GM18526 (cell line): ENCODE data around the gene KMT2D.

Experiments
- POLR2A ChIP-seq: IDR thresholded peaks from 3 replicates; pipeline ENCODE4 v1.6.1; 2011; ENCODE audit not compliant: insufficient read length; ENCODE audit errors: extremely low read depth

Gene KMT2D

DNA sequence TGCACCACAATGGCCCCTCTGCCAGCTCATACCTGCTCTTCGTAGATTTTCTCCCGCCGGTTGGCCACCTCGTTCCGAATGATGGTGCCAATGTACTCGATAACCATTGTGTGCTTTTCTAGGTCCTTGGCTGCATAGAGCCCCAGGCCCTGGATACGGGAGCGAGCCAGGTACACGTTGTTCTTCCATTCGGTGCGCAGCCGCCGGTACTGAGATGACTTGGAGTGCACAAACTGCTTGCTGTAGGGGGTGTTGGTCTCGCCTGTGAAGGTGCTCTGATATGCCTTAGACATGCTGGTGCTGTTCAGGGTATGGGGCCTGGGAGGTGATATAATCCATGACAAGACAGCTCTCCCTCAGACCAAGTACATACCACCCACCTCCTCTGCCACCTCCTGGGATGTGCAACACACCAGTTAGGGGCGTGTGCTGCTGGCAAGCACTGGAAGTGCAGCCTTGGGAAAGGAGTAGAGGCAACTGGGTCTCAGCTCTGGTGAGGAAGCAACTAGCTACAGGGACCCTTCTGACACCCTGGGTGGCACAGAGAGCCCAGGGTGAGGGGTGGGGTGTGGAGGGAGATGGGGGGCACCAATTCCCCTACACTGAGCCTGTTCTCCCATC, 37.9 kb downstream of the KMT2D start:
- TF ChIP-seq POLR2A: no peak

DNA sequence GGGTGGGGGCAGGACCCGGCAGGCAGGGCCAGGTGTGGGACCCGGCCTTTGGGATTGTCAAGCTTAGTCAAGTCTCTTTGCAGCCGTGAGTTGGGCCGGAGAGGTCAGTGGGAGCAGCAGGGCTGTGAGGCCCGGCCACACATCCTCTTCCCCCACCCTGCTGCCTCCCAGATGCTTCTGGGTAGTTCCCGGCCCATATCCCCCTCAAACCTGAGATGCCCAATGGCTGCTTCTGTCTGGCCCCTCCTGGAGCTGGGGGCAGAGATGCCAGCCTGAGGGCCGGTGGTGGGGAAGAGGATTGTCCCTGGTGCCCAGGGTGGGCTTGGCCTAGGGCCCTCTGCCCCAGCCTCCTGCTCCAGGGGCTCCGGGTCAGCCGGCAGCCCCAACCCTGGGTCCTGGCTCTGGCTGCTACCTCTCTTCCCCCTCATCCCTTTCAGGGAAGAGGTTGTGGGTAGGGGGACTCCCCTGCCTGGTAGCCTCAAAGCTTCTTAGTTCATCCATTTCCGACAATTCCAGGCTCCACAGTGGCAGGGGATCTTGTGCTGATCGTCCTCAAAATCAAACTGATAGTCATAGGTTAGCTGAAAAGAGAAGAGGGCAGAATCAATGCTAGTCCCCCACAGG, 39.2 kb downstream of the KMT2D start:
- no peak for TF ChIP-seq POLR2A

DNA sequence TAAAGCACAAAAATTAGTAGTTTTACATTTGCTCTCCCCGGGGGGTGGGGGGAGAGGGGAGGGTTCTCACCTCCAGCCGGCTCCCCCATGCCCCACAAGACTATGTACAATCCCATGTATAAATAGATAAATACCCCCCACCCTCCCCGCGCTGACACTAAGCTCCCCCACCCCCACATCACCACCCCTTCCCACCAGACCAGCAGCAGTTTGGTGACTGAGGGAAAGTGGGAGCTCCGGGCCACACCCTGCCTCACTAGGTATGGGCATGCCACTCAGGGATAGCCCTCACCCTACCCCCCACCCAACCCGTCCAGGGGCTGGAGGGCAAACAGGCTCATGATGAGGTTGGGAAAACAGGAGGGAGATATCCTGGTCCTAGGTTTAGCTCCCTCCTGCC, 40.2 kb downstream of the KMT2D start:
- no peak for TF ChIP-seq POLR2A

DNA sequence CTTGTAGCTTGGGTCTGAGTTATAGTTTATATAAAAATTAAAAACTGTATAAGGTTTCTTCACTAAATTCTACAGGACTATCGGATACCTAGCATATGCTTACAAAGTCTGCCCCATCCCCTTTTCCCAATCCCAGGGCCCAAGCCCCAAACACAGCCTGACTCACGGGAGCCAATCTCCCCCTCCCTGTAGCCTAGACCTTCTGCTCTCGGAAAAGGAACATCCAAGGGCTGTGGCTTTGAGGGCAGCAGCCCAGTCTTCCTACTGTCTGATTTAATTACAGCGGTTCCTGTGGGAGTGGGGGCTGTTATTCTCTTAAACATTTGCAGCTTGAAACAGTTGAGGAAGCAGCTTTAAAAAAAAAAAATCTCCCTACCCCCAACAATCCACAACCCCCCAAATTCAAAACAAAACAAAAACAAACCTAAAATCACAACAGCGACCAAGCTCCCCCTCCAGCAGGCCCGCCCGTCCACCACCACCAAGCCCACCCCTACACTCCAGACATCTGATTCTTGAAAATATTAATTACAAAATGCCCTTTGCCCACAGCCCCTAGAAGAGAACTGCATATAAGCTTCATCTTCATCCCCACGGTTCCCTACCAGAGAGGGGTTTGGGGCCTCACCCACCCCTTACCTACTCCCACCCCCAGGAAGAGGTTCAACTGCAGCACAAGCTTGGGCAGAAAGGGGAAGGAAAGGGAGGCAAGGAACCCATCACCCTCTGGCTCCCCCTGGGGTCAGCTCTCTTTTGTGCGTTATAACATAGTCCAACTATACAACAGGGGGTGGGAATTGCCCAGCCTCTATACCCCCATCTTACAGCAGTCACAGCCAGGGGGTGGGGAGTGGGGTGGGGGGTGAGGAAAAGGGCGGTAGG, 40.9 kb downstream of the KMT2D start:
- TF ChIP-seq POLR2A: no peak

DNA sequence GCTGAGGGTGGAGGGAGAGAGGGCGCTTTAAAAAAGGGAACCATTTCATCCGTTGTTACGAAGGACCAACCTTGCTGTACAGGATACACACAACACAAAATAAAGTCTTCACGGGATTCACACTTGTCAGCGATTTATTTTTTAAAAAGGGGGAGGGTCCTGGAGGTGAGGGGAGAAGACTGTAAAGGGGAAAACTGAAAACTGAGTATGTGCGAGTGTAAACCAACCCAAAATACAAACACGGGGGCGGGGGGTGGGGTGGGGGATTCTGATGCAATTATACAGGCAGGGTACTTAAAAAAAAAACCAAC, 41.5 kb downstream of the KMT2D start:
- TF ChIP-seq POLR2A: no peak

DNA sequence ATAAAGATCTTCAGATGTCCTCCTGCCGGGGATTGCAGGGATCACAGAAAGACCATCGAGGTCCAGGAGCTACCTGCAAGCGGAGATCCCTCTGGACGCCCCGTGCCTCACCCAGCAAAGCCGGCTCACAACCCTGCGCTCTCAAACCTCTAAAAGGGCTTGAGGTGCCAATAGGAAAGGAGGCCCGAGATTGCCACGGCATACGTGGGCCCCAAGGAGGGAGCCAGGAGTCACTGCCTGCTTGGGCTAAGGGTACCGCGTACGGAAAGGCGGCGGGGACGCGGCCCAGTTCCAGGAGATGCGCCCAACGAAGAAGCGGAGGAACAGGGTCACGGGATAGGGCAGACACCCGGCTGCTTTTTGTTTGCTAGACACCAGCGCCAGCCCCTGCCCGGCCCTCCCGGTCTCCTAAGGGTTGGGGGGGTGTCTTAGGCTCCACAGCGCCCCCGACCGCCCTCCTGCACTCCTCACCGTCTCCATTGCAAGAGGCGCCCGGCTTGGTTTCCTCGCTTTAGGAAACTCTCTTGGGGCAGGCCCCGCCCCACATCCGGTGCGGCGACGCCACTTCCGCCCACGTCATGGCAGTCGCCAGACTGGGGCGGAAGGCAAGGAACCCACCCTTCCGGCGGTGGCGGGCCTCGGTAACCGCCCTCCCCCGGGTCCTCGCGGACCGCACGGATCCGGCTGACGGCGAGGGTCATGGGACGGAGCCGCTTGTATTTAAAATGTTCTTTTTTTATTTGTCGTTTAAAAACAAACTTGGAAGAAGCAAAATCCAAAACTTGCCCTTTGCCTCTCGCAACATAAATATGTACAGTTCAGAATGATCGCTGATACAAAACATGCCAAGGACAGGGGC, 42.1 kb downstream of the KMT2D start, which contains the start of gene PRKAG1:
Gene PRKAG1, minus strand, starts transcription at position 516 of the 859 bp plus-strand sequence. Its CDS starts 36 bp downstream, at position 480.
- TF ChIP-seq POLR2A: peak; percentile 89

DNA sequence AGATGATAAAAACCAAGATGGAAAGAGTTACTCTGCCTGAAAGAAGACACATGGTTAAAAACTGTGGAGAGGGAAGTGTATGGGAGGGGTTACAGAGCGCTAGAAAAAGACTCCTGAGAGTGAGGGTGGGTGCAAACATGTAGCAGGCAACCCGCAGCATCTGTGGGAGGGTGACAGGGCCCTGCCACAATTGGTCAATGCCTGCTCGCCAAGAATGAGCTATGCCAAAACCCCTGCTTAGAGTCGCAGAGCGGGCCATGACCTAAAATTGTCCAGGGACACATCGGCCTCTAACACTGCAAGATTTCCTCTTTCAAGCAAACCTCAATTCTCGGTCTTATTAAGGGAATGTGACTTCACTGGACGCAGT, 42.7 kb downstream of the KMT2D start:
- no peak for TF ChIP-seq POLR2A

DNA sequence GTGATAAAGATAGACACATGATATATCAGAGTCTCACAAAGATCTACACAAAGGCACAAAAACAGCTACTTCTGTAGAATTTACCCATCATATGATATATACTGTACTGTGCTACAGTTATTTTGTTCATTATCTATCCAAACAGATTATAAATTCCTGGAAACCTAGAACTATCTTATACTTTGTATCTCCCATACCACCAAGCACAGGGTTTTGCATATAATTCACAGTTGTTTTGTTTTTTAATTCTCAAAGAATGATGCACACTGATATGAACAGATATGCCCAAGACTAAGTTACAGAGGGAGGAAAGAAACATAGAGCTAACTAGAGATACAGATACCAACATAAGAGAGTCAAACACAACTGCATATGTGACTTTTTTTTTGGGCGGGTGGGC, 45.4 kb downstream of the KMT2D start:
- TF ChIP-seq POLR2A: no peak

DNA sequence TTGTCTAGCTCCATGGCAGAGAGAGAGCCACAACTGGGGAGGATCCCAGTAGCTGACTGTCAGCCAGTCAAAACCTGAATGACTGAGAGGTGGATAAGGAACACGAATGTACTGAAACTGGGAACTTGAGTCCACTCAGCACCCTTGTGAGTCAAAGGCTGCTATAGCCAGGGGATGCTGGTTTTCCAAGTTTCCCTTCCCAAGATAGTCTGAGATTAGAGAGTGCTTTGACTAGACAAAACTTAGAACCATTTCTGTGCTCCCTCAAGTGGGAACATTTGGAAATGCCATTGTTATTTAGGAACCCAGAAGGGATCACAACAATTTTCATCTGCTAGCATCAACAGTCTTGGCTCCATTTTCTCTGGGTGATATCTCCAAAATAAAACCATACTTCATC, 46.0 kb downstream of the KMT2D start:
- TF ChIP-seq POLR2A: no peak

DNA sequence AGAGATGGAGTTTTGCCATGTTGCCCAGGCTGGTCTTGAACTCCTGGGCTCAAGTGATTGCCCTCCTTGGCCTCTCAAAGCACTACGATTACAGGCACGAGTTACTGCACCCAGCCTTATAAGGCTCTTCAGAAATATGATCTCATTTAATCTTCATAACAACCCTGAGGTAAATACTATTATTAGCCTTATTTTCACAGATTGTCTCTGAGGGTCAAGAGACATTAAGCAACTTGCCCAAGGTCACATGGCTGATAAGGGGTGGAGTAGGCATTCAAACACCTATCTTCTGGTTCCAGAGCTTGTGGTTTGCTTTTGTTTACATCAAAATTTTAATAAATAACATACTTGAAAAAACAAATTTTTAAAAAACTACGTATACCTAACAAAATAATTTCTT, 47.2 kb downstream of the KMT2D start:
- no peak for TF ChIP-seq POLR2A

DNA sequence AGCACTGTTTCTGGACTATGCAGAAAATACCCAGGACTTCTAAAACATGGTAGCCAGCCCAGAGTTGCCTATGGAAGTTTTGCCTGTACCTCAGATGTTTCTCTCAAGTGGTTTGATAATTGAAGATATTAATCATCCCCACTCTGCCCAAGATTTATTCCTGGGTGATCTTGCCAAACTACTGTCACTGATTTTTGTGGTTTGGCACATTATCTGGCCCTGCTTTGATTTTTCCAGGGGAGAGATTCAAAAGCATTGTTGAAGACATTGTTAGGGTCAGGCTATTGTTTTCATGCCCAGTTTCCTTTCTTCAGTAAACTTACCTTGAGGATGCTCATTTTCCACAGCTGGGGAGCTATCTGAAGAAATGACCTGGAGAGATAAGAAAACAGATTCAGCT, 47.9 kb downstream of the KMT2D start:
- no peak for TF ChIP-seq POLR2A
